ENCODE results near the gene TACSTD2. TPM values are rescaled to one million over a fixed set of nuclear protein-coding genes. Genes with fewer than 3 reads are reported as not detected.

TACSTD2 gene
- total RNA-seq, 1 donor from 2014 or later, result not detected

GRCh38 chr1:58573705-58574591, 3.1 kb downstream of the TACSTD2 start:
- ChIA-PET CTCF (no interaction called here), POLR2A (no interaction called here)

GRCh38 chr1:58573138-58573537, 3.9 kb downstream of the TACSTD2 start:
- H3K4me3 Mint-ChIP-seq, result no peak overlapping the region
- intact Hi-C loops (cut with micrococcal nuclease), result no loop called here
- H3K4me1 Mint-ChIP-seq, result peaks cover 22% of the 10 kb centered on the region
- no peak overlapping the region for H3K27ac Mint-ChIP-seq
- POLR2A ChIA-PET, result no interaction called here
- H3K27me3 Mint-ChIP-seq, result peaks cover 64% of the 10 kb centered on the region
- no peak for DNase-seq
- no peak for ATAC-seq (ENCODE audit: low read depth)
- no peak for TF ChIP-seq CTCF (IDR thresholded peaks at IDR 0.05)
- no peaks in the 10 kb centered on the region for H3K36me3 Mint-ChIP-seq (ENCODE audit: low read depth)
- no peaks in the 10 kb centered on the region for H3K9me3 Mint-ChIP-seq
- CTCF ChIA-PET, result no interaction called here

More at GRCh38 chr1:58573705-58574591, 3.1 kb downstream of the TACSTD2 start:
- no peak overlapping the region for H3K4me3 Mint-ChIP-seq
- H3K9me3 Mint-ChIP-seq, result no peaks in the 10 kb centered on the region
- no peaks in the 10 kb centered on the region for H3K36me3 Mint-ChIP-seq (ENCODE audit: low read depth)
- intact Hi-C loops (cut with micrococcal nuclease), result no loop called here
- peaks cover 65% of the 10 kb centered on the region for H3K27me3 Mint-ChIP-seq
- H3K4me1 Mint-ChIP-seq, result peaks cover 22% of the 10 kb centered on the region
- H3K27ac Mint-ChIP-seq, result no peak overlapping the region
- ATAC-seq (ENCODE audit: low read depth), result peak; percentile 90
- no peak for TF ChIP-seq CTCF (IDR thresholded peaks at IDR 0.05)
- no peak for DNase-seq

- CTCF ChIA-PET, result no interaction called here
Measured at GRCh38 chr1:58572690-58573089, 4.4 kb downstream of the TACSTD2 start.

GRCh38 chr1:58571616-58572015, 5.4 kb downstream of the TACSTD2 start:
- Mint-ChIP-seq H3K36me3 (ENCODE audit: low read depth) (no peaks in the 10 kb centered on the region), H3K9me3 (no peaks in the 10 kb centered on the region), H3K27me3 (peaks cover 59% of the 10 kb centered on the region), H3K27ac (no peak overlapping the region), H3K4me3 (no peak overlapping the region), H3K4me1 (peaks cover 19% of the 10 kb centered on the region)
- intact Hi-C loops (cut with micrococcal nuclease), result no loop called here
- ChIA-PET POLR2A (no interaction called here), CTCF (no interaction called here)
- ATAC-seq (ENCODE audit: low read depth), result no peak
- no peak for DNase-seq
- no peak for TF ChIP-seq CTCF (IDR thresholded peaks at IDR 0.05)

More at GRCh38 chr1:58572690-58573089, 4.4 kb downstream of the TACSTD2 start:
- no peak overlapping the region for H3K4me3 Mint-ChIP-seq
- no peak for ATAC-seq (ENCODE audit: low read depth)
- H3K9me3 Mint-ChIP-seq, result no peaks in the 10 kb centered on the region
- peaks cover 22% of the 10 kb centered on the region for H3K4me1 Mint-ChIP-seq
- no peaks in the 10 kb centered on the region for H3K36me3 Mint-ChIP-seq (ENCODE audit: low read depth)
- peaks cover 60% of the 10 kb centered on the region for H3K27me3 Mint-ChIP-seq
- DNase-seq, result no peak
- intact Hi-C loops (cut with micrococcal nuclease), result no loop called here
- no peak overlapping the region for H3K27ac Mint-ChIP-seq
- POLR2A ChIA-PET, result no interaction called here
- no peak for TF ChIP-seq CTCF (IDR thresholded peaks at IDR 0.05)

GRCh38 chr1:58570817-58571216, 6.2 kb downstream of the TACSTD2 start:
- ATAC-seq (ENCODE audit: low read depth), result no peak
- Mint-ChIP-seq H3K27me3 (peaks cover 53% of the 10 kb centered on the region), H3K36me3 (ENCODE audit: low read depth) (no peaks in the 10 kb centered on the region), H3K4me1 (peaks cover 12% of the 10 kb centered on the region), H3K9me3 (no peaks in the 10 kb centered on the region), H3K27ac (no peak overlapping the region), H3K4me3 (no peak overlapping the region)
- ChIA-PET CTCF (no interaction called here), POLR2A (no interaction called here)
- no peak for TF ChIP-seq CTCF (IDR thresholded peaks at IDR 0.05)
- intact Hi-C loops (cut with micrococcal nuclease), result no loop called here
- DNase-seq, result no peak
